PC-3 (cell line): Measurements from ENCODE around the gene SYT1. TPM values are rescaled to one million over a fixed set of nuclear protein-coding genes. Genes with fewer than 3 reads are reported as not detected.

ENCODE experiments used
- ATAC-seq: fragments of 200-7000 bp; cut with Tn5 transposase; 2 replicates; pipeline ENCODE4 v1.9.1; 2020; ENCODE audit warnings: mild to moderate bottlenecking, moderate library complexity
- BruUV-seq: library from RNA; stranded (reverse); fragments of 400-500 nt; replicated peaks from 2 replicates; lab custom pipeline; 2021; lab: Mats Ljungman, UMichigan
- CTCF ChIA-PET: fragments of 300-600 bp; sonication (Branson Sonifier 250); formaldehyde crosslinking; loops from one replicate; lab custom pipeline; 2022; ENCODE audit warnings: antibody characterized with exemption; lab: Charles Lee
- POLR2A ChIA-PET: fragments of 300-600 bp; sonication (Branson Sonifier 250); formaldehyde crosslinking; loops from one replicate; lab custom pipeline; 2022; ENCODE audit warnings: antibody characterized with exemption; ENCODE audit not compliant: unreplicated experiment; lab: Charles Lee
- DNase-seq: peaks from one replicate; pipeline ENCODE4 v3.0.0-alpha.2; 2015
- H2AFZ ChIP-seq: fragments of 300-600 bp; sonication (generic); 2 replicates; pipeline ENCODE4 v1.6.0; 2016; ENCODE audit warnings: antibody characterized with exemption, low read length
- H3F3A ChIP-seq: fragments of 300-600 bp; sonication (generic); one replicate; pipeline ENCODE4 v1.6.0; 2017; ENCODE audit warnings: antibody characterized with exemption, low read length, control low read depth, mild to moderate bottlenecking; ENCODE audit not compliant: unreplicated experiment
- H3K27ac ChIP-seq: fragments of 300-600 bp; sonication (generic); 2 replicates; pipeline ENCODE4 v1.5.1; 2016; ENCODE audit warnings: mild to moderate bottlenecking, low read length
- H3K27me3 ChIP-seq: fragments of 300-600 bp; sonication (generic); 2 replicates; pipeline ENCODE4 v1.6.1; 2016; ENCODE audit warnings: low read length, mixed read lengths
- H3K36me3 ChIP-seq: fragments of 300-600 bp; sonication (generic); 2 replicates; pipeline ENCODE4 v1.6.1; 2016; ENCODE audit warnings: low read depth, mixed run types, low read length, mixed read lengths
- H3K4me1 ChIP-seq: fragments of 300-600 bp; sonication (generic); 2 replicates; pipeline ENCODE4 v1.5.1; 2016; ENCODE audit warnings: low read length; ENCODE audit not compliant: insufficient read depth
- H3K4me2 ChIP-seq: fragments of 300-600 bp; sonication (generic); 2 replicates; pipeline ENCODE4 v1.6.0; 2016; ENCODE audit warnings: low read length
- H3K4me3 ChIP-seq: fragments of 300-600 bp; sonication (generic); 2 replicates; pipeline ENCODE4 v1.5.1; 2016; ENCODE audit warnings: mild to moderate bottlenecking, low read length, mixed read lengths
- H3K79me2 ChIP-seq: fragments of 300-600 bp; sonication (generic); 2 replicates; pipeline ENCODE4 v1.6.1; 2017; ENCODE audit warnings: low read length, mixed read lengths
- H3K9ac ChIP-seq: fragments of 300-600 bp; sonication (generic); 2 replicates; pipeline ENCODE4 v1.6.0; 2016; ENCODE audit warnings: mild to moderate bottlenecking, low read length
- H3K9me2 ChIP-seq: fragments of 300-600 bp; sonication (generic); replicated peaks from 2 replicates; pipeline ENCODE4 v1.6.1; 2016; ENCODE audit warnings: mixed run types, low read length, mixed read lengths
- H3K9me3 ChIP-seq: fragments of 300-600 bp; sonication (generic); 2 replicates; pipeline ENCODE4 v1.6.1; 2016; ENCODE audit warnings: low read length, mixed read lengths
- H4K20me1 ChIP-seq: fragments of 300-600 bp; sonication (generic); 2 replicates; pipeline ENCODE4 v1.6.1; 2016; ENCODE audit warnings: low read length, mixed read lengths
- EZH2 ChIP-seq: fragments of 300-600 bp; sonication (generic); IDR thresholded peaks from one replicate; pipeline ENCODE4 v1.6.1; 2017; ENCODE audit warnings: antibody characterized with exemption, mild to moderate bottlenecking, low read length; ENCODE audit not compliant: unreplicated experiment
- EZH2phosphoT487 ChIP-seq: fragments of 300-600 bp; sonication (generic); IDR thresholded peaks from 2 replicates; pipeline ENCODE4 v1.6.1; 2018; ENCODE audit warnings: mild to moderate bottlenecking, antibody characterized with exemption, low read length, borderline replicate concordance
- intact Hi-C: fragments of 100-400 bp; cut with micrococcal nuclease; formaldehyde crosslinking; loops from 2 replicates; pipeline ENCODE4 v1.9.0; 2023
- total RNA-seq: library from RNA; depleted of rRNA; stranded (reverse); fragments of >200 nt; gene quantifications from 2 replicates; pipeline ENCODE4 v1.2.3, GENCODE V29; 2014
- TF ChIP-seq, protein P1 (sequence below): fragments of 300-600 bp; sonication (generic); conservative IDR thresholded peaks from 2 replicates; pipeline ENCODE4 v1.5.1; 2017; ENCODE audit warnings: antibody characterized with exemption, low read depth, mild to moderate bottlenecking, low read length

SYT1 gene
- total RNA-seq, 1 experiment from 2014 or later, result 0.51 TPM

GRCh38 chr12:79016181-79016580, 151.6 kb downstream of the SYT1 start:
- POLR2A ChIA-PET, result no interaction called here
- intact Hi-C loops, result no loop called here
- H3K9me2 ChIP-seq, result no peaks in the 10 kb centered on the region

DNA sequence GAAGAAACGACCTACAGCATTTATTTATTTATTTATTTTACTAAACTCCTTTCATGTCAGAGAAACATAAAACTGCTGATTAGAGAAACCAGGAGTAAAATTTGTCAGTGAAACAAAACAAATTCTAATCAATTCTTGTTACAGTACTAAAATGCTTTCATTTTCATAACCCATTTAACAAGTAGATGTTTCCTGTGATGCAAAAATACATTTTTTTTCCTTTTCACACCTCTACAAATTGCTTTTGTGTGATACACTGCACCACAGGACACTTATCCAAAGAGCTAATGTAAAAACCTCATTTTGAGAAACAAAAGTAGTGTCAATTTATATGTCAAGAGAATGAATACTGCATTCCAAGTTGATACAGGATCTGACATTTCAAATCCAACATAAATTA, 155.1 kb downstream of the SYT1 start:
- H3K79me2 ChIP-seq, result no peaks in the 10 kb centered on the region
- H4K20me1 ChIP-seq, result no peaks in the 10 kb centered on the region
- ChIA-PET CTCF (no interaction called here), POLR2A (no interaction called here)
- no peak overlapping the region for H3K4me3 ChIP-seq
- no peaks in the 10 kb centered on the region for H3K9me3 ChIP-seq
- H3K4me1 ChIP-seq, result no peaks in the 10 kb centered on the region
- no peaks in the 10 kb centered on the region for H3K9me2 ChIP-seq
- no peaks in the 10 kb centered on the region for H3K36me3 ChIP-seq
- H3K27me3 ChIP-seq, result no peaks in the 10 kb centered on the region
- BruUV-seq, result no TSS peak
- ATAC-seq (no peak), DNase-seq (no peak)
- H3K27ac ChIP-seq, result no peak overlapping the region
- no peak overlapping the region for H2AFZ ChIP-seq
- H3K4me2 ChIP-seq, result no peak overlapping the region
- intact Hi-C loops, result no loop called here
- TF ChIP-seq EZH2, result no peak
- no peak for TF ChIP-seq EZH2phosphoT487
- TF ChIP-seq, protein P1, sequence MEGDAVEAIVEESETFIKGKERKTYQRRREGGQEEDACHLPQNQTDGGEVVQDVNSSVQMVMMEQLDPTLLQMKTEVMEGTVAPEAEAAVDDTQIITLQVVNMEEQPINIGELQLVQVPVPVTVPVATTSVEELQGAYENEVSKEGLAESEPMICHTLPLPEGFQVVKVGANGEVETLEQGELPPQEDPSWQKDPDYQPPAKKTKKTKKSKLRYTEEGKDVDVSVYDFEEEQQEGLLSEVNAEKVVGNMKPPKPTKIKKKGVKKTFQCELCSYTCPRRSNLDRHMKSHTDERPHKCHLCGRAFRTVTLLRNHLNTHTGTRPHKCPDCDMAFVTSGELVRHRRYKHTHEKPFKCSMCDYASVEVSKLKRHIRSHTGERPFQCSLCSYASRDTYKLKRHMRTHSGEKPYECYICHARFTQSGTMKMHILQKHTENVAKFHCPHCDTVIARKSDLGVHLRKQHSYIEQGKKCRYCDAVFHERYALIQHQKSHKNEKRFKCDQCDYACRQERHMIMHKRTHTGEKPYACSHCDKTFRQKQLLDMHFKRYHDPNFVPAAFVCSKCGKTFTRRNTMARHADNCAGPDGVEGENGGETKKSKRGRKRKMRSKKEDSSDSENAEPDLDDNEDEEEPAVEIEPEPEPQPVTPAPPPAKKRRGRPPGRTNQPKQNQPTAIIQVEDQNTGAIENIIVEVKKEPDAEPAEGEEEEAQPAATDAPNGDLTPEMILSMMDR, result no peak
- no peak overlapping the region for H3K9ac ChIP-seq
- no peaks in the 10 kb centered on the region for H3F3A ChIP-seq

More at GRCh38 chr12:79016181-79016580, 151.6 kb downstream of the SYT1 start:
- TF ChIP-seq EZH2 (no peak), EZH2phosphoT487 (no peak)
- TF ChIP-seq, protein P1, result no peak
- no peaks in the 10 kb centered on the region for H4K20me1 ChIP-seq
- no peaks in the 10 kb centered on the region for H3K27me3 ChIP-seq
- H3K79me2 ChIP-seq, result no peaks in the 10 kb centered on the region
- no peak overlapping the region for H2AFZ ChIP-seq
- no peak for DNase-seq
- CTCF ChIA-PET, result no interaction called here
- no peak overlapping the region for H3K4me2 ChIP-seq
- no peak for ATAC-seq
- BruUV-seq, result no TSS peak
- no peak overlapping the region for H3K27ac ChIP-seq
- no peaks in the 10 kb centered on the region for H3K9me3 ChIP-seq
- H3K36me3 ChIP-seq, result no peaks in the 10 kb centered on the region
- H3K9ac ChIP-seq, result no peak overlapping the region
- no peaks in the 10 kb centered on the region for H3K4me1 ChIP-seq
- no peaks in the 10 kb centered on the region for H3F3A ChIP-seq
- no peak overlapping the region for H3K4me3 ChIP-seq

- ChIA-PET CTCF (no interaction called here), POLR2A (interaction anchor here (0.6 kb wide), 1 partner anchor 217 kb away, joined by 6 read pairs; no protein-coding TSS in a partner anchor)
- ATAC-seq, result no peak
- Histone ChIP-seq H3K27me3 (no peaks in the 10 kb centered on the region), H3K36me3 (no peaks in the 10 kb centered on the region), H3K27ac (no peak overlapping the region), H4K20me1 (no peaks in the 10 kb centered on the region), H3F3A (no peaks in the 10 kb centered on the region), H3K4me2 (no peak overlapping the region), H3K9me2 (no peaks in the 10 kb centered on the region), H2AFZ (no peak overlapping the region), H3K9ac (no peak overlapping the region), H3K4me1 (no peaks in the 10 kb centered on the region), H3K79me2 (no peaks in the 10 kb centered on the region), H3K4me3 (no peak overlapping the region), H3K9me3 (no peaks in the 10 kb centered on the region)
- BruUV-seq, result no TSS peak
- peak; percentile 5 for DNase-seq
- intact Hi-C loops, result no loop called here
- TF ChIP-seq EZH2phosphoT487 (no peak), EZH2 (no peak)
- TF ChIP-seq, protein P1, result no peak
Measured at GRCh38 chr12:79020106-79020505, 155.5 kb downstream of the SYT1 start.
